Inflammatory macrophage treated with lipopolysaccharide for 1 hour (primary cell): ENCODE results near the gene CCNT1.
"Not testable (repeated sequence)": the region's sequence is repeated elsewhere in the genome, so short reads cannot be mapped to it uniquely, and the experiment has no call there.

Experiments used
- DNase-seq, 2 donors: peaks; one replicate each; pipeline ENCODE4 v3.0.0-alpha.2; 2020 to 2022

Gene CCNT1

GRCh38 chr12:48690990-48691389 lies 25.5 kb downstream of the CCNT1 start:
- no peak for DNase-seq

- DNase-seq, result no peak
Measured at GRCh38 chr12:48690436-48690835, 26.1 kb downstream of the CCNT1 start.

- DNase-seq, result no peak
Measured at GRCh38 chr12:48688836-48689235, 27.7 kb downstream of the CCNT1 start.

DNA sequence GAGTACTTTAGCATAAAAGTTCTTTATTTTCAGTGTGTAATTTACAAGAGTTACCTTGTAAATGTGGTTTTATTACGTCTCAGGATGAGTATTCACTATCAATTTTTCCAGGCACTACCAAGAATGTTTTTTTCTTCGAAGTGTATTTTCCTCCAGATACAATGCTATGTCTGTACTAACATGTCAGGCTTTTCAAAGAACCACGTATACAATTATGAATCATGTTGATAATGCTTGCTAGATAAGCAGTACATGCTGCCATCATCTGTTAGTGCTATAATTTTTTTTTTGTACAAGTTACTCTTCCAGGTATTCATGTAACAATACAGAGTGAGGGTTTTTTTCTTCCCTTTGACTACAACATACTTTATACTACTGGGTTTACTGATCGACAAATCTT lies 28.9 kb downstream of the CCNT1 start:
- DNase-seq, result no peak

DNA sequence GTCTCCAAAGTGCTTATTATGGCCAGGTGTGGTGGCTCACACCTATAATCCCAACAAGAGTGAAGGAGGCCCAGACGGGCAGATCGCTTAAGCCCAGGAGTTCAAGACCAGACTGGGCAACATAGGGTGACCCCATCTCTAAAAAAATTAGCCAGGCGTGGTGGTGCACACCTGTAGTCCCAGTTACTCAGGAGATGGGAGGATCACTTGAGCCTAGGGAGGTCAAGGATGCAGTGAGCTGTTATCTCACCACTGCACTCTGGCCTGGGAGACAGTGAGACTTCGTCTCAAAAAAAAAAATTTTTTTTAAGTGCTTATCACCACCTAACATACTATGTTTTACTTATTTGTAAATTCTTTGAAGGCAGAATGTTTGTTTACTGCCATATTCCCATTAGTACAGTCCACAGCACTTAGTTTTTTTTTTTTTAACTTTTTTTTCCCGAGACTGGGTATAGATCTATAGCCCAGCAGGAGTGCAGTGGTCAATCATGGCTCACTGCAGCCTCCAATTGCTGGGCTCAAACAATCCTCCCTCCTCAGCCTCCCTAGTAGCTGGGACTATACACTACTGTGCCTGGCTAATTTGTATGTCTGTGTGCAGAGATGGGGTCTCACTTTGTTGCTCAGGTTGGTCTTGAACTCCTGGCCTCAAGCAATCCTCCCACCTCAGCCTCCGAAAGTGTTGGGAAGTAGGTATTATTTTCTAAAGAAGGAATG lies 29.7 kb downstream of the CCNT1 start:
- no peak for DNase-seq

DNA sequence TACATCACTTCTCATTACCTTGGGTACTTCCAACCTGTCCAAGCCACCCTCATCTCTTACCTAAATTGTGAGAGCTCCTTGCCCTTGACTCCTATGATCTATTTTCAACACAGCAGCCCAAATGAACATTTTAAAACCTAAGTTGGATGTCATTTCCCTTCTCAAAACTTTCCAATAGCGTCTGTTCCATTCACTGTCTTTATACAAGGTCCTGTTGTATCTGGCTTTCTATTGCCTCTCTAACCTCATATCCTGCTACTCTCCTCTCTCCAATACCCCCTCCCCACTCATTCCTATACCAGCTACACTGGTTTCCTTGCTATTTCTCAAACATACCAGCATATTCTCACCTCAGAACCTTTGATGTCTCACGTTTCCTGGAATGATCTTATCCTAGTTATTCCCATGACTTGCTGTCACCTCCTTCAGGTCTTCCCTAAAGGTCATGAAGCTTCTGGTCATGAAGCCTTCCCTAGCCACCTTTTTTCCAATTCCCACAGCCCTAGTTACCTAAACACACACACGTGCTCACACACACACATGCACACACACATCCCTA lies 30.4 kb downstream of the CCNT1 start:
- no peak for DNase-seq

- DNase-seq, result no peak
Measured at GRCh38 chr12:48683534-48683933, 33.0 kb downstream of the CCNT1 start.

GRCh38 chr12:48682927-48683326 lies 33.6 kb downstream of the CCNT1 start:
- no peak for DNase-seq

GRCh38 chr12:48682533-48682905 lies 34.0 kb downstream of the CCNT1 start:
- not testable (repeated sequence) for DNase-seq

- peak; percentile 97 to 99 for DNase-seq
Measured at GRCh38 chr12:48681710-48682532, 34.6 kb downstream of the CCNT1 start, which contains the start of gene KANSL2. Gene KANSL2, minus strand, starts transcription at chr12:48682238. Its CDS starts 606 bp downstream, at chr12:48681632.

DNA sequence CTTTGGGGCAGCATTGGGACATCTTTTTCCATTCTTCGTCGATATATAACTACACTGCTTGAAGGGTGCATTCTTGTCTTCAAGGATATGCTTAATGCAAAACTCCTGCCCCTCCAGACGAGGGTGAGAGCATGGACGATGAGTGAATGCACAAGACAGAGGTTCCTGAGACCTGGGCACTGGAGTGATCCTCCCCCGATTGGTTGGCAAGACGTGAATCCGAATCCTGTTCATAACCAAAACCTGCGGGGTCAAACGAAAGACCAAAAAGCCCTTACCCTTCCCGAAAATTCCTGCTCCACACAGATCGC lies 35.2 kb downstream of the CCNT1 start:
- no peak for DNase-seq

DNA sequence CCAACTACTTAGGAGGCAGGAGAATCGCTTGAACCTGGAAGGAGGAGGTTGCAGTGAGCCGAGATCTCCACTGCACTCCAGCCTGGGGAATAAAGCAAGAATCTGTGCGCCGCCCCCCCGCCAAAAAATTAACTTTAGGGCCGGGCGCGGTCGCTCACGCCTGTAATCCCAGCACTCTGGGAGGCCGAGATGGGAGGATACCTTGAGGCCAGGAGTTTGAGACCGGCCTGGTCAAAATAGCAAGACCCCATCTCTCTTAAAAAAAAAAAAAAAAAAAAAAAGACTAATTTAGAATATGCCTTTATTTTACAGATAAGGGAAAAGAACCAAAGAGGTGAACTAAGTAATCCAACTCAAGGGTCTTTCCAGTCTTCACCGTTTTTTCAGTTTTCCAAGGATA lies 35.6 kb downstream of the CCNT1 start:
- no peak for DNase-seq

GRCh38 chr12:48678551-48679185 lies 37.8 kb downstream of the CCNT1 start:
- peak; percentile 80 to 87 for DNase-seq

- no peak for DNase-seq
Measured at GRCh38 chr12:48671231-48671856, 45.2 kb downstream of the CCNT1 start.

DNA sequence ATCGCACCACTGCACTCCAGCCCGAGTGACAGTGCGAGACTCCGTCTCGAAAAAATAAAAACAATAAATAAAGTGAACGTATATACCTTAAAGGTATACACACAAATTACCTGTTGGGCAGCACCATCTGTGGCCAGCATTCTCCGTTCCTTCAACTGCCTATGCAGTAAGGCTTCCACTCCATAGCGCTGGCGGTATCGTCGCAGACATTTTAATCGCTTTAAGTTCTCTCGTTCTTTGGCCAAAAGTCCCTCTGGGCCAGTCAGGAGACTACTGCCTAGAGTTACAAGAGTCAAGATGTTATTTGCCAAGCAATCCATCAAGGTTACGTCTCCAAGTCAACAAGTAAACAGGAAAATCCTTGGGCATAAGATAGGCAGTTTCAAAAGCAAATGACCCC lies 47.5 kb downstream of the CCNT1 start:
- no peak for DNase-seq

GRCh38 chr12:48659863-48660262 lies 56.6 kb downstream of the CCNT1 start:
- no peak for DNase-seq

- DNase-seq, result no peak
Measured at GRCh38 chr12:48651681-48652080, 64.8 kb downstream of the CCNT1 start.

GRCh38 chr12:48645354-48645753 lies 71.2 kb downstream of the CCNT1 start:
- not testable (repeated sequence) for DNase-seq

DNA sequence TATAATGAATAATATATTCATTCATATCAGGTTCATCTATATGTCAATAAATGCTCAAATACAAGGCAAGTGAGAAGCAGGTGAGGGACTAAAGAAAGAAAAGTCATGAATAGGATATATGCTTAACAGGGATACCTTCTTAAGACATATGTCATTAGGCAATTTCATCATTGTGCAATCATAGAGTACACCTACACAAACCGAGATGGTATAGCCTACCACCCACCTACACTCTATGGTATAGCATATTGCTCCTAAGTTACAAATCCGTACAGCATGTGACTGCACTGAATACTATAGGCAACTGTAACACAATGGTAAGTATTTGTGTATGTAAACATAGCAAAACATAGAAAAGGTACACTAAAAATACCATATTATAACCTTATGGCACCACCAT lies 73.5 kb downstream of the CCNT1 start:
- no peak for DNase-seq

DNA sequence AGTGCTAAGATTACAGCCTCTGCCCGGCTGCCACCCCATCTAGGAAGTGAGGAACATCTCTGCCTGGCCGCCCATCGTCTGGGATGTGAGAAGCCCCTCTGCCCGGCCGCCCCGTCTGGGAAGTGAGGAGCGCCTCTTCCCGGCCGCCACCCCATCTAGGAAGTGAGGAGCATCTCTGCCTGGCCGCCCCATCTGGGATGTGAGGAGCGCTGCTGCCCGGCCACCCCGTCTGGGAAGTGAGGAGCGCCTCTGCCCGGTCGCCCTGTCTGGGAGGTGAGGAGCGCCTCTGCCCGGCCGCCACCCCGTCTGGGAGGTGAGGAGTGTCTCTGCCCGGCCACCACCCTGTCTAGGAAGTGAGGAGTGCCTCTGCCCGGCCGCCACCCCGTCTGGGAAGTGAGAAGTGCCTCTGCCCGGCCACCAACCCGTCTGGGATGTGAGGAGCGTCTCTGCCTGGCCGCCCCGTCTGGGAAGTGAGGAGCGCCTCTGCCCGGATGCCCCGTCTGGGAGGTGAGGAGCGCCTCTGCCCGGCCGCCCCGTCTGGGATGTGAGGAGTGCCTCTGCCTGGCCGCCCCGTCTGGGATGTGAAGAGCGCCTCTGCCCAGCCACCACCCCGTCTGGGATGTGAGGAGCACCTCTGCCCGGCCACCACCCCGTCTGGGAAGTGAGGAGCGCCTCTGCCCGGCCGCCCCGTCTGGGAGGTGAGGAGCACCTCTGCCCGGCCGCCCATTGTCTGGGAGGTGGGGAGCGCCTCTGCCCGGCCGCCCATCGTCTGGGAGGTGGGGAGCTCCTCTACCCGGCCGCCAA lies 74.6 kb downstream of the CCNT1 start:
- DNase-seq, result not testable (repeated sequence)

- DNase-seq, result no peak
Measured at GRCh38 chr12:48640854-48641253, 75.7 kb downstream of the CCNT1 start.

- no peak for DNase-seq
Measured at GRCh38 chr12:48640428-48640827, 76.1 kb downstream of the CCNT1 start.
